ENCODE data around the gene NOVA2. TPM values are rescaled to one million over a fixed set of nuclear protein-coding genes. Genes with fewer than 3 reads are reported as not detected.
"Not testable (repeated sequence)": the region's sequence is repeated elsewhere in the genome, so short reads cannot be mapped to it uniquely, and the experiment has no call there.

NOVA2 gene
- polyA plus RNA-seq, 3 donors: 4.1 to 5.4 (median 4.2) TPM

GRCh38 chr19:45905011-45905410 lies 68.7 kb downstream of the NOVA2 start:
- DNase-seq (ENCODE audit: extremely low read depth in 1 of 11, low read depth in 9 of 11, low spot score in 4 of 11): no peak

DNA sequence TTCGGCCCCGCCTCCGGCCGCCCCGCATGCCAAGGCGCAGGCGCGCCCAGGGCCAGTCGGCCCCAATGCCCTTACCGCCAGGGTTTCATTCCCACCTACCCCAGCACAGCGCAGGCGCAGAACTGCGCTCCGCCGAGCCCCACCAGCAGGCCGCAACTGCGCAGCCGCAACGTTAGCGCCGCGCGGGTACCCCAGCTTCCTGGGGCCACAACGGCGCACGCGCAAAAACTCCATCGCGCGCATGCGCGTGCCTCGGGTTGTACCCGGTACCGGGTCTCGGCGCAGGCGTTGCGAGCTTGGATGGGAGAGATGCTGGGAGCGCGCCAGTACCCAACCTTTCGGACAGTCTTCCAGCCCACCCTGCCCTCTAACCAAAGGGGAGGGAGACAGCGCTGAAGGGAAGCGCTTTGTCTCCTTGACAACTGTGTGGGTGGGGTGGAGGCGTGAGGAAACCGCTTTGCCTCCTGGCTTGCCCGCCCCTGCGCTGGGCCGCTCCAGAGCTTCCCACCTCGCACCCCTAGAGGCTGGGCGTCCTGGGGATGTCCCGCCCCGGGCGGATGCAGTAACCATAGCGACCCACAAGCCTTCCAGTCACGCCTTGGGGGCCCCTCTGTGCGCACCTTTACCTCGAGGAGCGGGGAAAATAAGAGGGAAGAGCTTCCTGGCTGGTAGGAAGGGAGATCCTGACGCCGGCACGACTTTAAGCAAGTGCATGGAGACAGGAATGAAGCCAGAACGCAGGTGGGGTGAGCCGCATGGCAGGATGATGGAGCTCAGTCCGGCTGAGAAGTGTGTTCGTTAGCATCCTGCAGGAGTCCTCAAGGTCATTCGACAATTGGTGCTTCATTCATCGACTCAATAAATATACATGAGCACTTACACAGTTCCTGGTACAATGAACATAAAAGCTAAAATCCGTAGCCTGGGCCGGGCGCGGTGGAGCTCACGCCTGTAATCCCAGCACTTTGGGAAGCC lies 70.7 kb downstream of the NOVA2 start:
- peak; percentile 96 to 99 (median 97) for DNase-seq (ENCODE audit: extremely low read depth in 1 of 11, low read depth in 9 of 11, low spot score in 4 of 11)

GRCh38 chr19:45901912-45902650 lies 71.6 kb downstream of the NOVA2 start, which contains the start of gene MYPOP:
Gene MYPOP (minus strand): TSS chr19:45902613. CDS start chr19:45901773, 840 bp downstream.
- no peak for DNase-seq (ENCODE audit: extremely low read depth in 1 of 11, low read depth in 9 of 11, low spot score in 4 of 11)

GRCh38 chr19:45901432-45901911 lies 72.2 kb downstream of the NOVA2 start:
- DNase-seq (ENCODE audit: extremely low read depth in 1 of 11, low read depth in 9 of 11, low spot score in 4 of 11): no peak

DNA sequence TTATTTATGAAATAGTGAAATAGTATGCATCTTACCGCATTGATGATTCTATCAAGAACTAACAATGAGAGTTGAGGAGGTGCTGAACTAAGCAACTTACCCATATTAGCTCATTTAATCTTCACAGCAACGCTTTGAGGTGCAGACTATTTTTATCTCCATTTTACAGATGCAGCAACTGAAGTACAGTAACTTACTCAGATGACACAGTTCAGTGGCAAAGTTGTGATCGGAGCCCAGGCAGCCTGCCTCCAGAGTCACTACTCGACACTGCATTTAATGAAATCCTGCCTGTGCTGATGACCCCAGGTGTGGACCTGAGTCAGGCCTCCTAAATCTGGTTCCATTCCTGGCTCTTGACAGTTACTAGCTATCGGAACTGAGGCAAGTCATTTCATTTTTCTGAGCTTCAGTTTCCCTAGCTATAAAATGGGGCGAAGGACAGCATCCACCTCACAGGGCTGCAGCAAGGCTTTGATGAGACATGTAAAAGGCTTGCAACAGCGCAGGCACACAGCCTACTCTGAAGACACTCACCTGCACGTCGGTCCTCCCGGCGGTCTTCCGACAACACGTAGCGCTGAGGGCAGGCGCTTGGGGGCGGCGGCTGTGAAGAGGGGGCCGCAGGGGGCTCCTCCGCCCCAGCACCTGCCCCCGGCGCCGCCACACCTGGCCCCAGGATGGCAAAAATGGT lies 72.8 kb downstream of the NOVA2 start:
- DNase-seq (ENCODE audit: extremely low read depth in 1 of 11, low read depth in 9 of 11, low spot score in 4 of 11): no peak

GRCh38 chr19:45899919-45900589 lies 73.6 kb downstream of the NOVA2 start:
- DNase-seq (ENCODE audit: extremely low read depth in 1 of 11, low read depth in 9 of 11, low spot score in 4 of 11): no peak

DNA sequence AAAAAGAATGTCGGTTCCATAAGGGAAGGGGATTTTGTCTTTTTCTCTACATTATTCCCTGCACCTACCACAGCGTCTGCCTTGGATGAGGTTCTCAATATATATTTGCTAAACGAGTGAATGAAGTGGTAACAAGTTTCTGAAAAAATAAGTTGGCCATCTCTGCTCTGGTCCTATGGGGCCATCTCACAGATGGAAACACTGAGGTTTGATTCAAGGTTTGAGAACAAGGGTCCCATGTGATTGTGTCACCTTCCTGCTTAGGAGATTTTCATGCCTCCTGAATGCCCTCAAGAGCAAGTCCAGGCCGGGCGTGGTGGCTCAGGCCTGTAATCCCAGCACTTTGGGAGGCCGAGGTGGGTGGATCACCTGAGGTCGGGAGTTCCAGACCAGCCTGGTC lies 74.4 kb downstream of the NOVA2 start:
- DNase-seq (ENCODE audit: extremely low read depth in 1 of 11, low read depth in 9 of 11, low spot score in 4 of 11): no peak

- no peak for DNase-seq (ENCODE audit: extremely low read depth in 1 of 11, low read depth in 9 of 11, low spot score in 4 of 11)
Observed at GRCh38 chr19:45897261-45897812, 76.3 kb downstream of the NOVA2 start.

DNA sequence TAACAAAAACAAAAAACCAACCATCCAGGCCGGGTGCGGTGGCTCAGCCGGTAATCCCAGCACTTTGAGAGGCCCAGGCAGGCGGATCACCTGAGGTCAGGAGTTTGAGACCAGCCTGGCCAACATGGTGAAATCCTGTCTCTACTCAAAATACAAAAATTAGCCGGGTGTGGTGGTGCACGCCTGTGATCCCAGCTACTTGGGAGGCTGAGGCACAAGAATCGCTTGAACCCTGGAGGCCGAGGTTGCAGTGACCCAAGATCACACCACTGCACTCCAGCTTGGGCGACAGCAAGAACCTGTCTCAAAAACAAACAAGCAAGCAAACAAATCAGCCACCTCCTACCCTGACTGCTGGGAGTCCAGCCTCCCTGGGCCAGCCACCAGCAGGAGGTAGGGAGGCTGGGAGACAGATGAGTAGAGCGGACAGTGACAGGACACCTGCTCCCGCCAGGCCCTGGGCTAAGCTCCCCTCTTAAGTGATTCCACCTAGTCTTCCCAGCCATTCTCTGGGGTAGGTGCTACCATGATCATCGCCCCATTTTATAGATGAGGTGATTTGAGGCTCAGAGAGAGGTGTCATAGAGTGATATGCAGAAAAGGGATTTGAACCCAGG lies 77.6 kb downstream of the NOVA2 start:
- not testable (repeated sequence) for DNase-seq (ENCODE audit: extremely low read depth in 1 of 11, low read depth in 9 of 11, low spot score in 4 of 11)

DNA sequence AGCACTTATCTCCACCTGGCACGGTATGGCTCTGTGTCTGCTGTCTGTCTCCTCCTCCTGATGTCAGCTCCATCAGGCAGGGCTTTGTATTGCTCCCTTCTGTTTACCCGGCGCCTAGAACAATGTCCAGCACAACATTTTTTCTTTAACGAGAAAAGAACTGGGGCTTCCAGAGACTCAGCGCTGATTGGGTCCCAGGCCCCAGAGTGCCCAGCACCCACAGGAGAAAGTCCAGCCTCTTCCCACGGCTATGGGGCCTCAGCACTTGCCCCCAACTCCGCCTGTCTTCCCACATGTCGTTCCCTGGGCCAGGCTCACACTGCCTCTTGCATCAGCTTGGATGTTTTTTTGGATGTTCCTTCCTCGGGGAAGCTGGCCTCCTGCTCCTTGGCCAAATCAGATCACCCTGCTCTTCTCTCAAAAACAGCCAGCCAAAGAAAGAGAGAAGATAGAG lies 78.1 kb downstream of the NOVA2 start:
- DNase-seq (ENCODE audit: extremely low read depth in 1 of 11, low read depth in 9 of 11, low spot score in 4 of 11): no peak

DNA sequence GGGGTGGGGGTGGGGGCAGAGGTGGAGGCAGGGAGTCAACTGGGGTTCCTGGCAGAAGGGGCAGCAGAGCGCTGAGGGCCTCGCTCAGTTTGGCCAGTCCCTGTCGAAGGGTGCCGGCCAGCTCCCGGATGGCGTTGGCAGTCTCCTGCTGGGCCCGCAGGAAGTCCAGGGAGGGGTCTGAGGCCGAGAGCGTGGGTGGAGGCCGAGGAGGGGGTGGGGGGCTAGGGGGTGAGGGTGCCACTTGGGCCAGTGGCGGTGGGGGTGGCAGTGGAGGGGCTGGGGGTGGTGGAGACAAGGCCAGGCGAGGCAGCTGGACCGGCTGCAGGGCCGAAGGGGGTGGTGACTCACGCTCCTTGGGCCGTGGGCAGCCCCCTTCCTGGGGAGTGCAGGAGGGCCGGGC lies 82.8 kb downstream of the NOVA2 start:
- no peak for DNase-seq (ENCODE audit: extremely low read depth in 1 of 11, low read depth in 9 of 11, low spot score in 4 of 11)

- DNase-seq (ENCODE audit: extremely low read depth in 1 of 11, low read depth in 9 of 11, low spot score in 4 of 11): no peak
Observed at GRCh38 chr19:45889210-45889885, 84.3 kb downstream of the NOVA2 start.

GRCh38 chr19:45887200-45887710 lies 86.4 kb downstream of the NOVA2 start:
- DNase-seq (ENCODE audit: extremely low read depth in 1 of 11, low read depth in 9 of 11, low spot score in 4 of 11): no peak

DNA sequence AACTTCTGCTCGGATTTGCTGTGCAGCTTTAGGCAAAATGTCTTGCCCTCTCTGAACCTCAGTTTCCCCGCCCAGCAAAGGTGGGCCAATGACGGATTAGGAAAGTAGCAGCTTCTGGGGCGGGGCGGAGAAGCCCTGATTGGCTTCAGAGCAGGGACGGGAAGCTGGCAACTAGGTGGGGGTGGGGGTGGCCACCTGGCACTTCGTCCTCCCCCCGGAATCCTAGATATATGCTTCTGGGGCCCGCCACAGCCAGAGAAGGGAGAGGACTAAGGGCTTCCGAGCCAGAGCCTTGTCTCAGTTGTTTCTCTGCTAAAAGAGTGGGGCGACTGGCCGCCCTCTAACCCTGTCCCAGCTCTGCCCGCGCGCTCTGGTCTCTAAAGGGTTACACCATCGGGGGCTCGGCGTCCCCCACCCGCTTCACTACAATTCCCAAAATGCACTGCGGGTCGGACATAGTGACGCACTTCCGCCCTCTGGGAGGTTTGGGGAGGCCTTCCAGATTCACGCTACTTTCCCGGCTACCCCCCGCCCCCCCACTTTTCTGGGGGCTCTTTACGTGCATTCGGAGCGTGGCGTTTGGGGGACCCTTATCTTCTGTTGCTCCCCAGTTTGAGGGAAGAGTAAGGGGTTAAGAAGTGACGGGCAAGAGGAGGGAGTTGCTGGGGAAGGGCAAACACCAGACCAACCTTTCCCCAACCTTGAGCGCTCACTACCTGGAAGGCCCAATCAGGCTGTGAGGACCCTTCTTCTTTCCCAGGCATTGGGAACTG lies 87.1 kb downstream of the NOVA2 start:
- DNase-seq (ENCODE audit: extremely low read depth in 1 of 11, low read depth in 9 of 11, low spot score in 4 of 11): peak; percentile 73 to 95 (median 92)

GRCh38 chr19:45885556-45886426 lies 87.9 kb downstream of the NOVA2 start, which contains the start of gene IRF2BP1:
Gene IRF2BP1 (minus strand): TSS chr19:45886141. CDS start chr19:45885774, 367 bp downstream.
- peak in 10 of 11 donors; percentile 77 to 94 (median 88) for DNase-seq (ENCODE audit: extremely low read depth in 1 of 11, low read depth in 9 of 11, low spot score in 4 of 11)

All from renal cortex interstitium (tissue), 11 donors.